HG03064 (cell line): ENCODE measurements around the gene WIPF2.
"Not testable (repeated sequence)": the region's sequence is repeated elsewhere in the genome, so short reads cannot be mapped to it uniquely, and the experiment has no call there.

ENCODE experiments used
- ATAC-seq: cut with Tn5 transposase; IDR thresholded peaks from one replicate; pipeline ENCODE4 v1.9.1; 2021; ENCODE audit warnings: low read depth; ENCODE audit not compliant: unreplicated experiment

Gene WIPF2

GRCh38 chr17:40291281-40291664 lies 72.2 kb downstream of the WIPF2 start:
- ATAC-seq, result no peak

- ATAC-seq, result no peak
Observed at GRCh38 chr17:40293363-40293762, 74.3 kb downstream of the WIPF2 start.

- no peak for ATAC-seq
Observed at GRCh38 chr17:40295488-40296436, 76.7 kb downstream of the WIPF2 start.

GRCh38 chr17:40297511-40297910 lies 78.4 kb downstream of the WIPF2 start:
- ATAC-seq, result no peak

GRCh38 chr17:40298726-40299125 lies 79.6 kb downstream of the WIPF2 start:
- ATAC-seq, result no peak

GRCh38 chr17:40299159-40299757 lies 80.2 kb downstream of the WIPF2 start:
- ATAC-seq, result not testable (repeated sequence)

- no peak for ATAC-seq
Observed at GRCh38 chr17:40301315-40301714, 82.2 kb downstream of the WIPF2 start.

- no peak for ATAC-seq
Observed at GRCh38 chr17:40303009-40303657, 84.0 kb downstream of the WIPF2 start.

- no peak for ATAC-seq
Observed at GRCh38 chr17:40303708-40304551, 84.8 kb downstream of the WIPF2 start.

GRCh38 chr17:40304552-40304863 lies 85.4 kb downstream of the WIPF2 start:
- ATAC-seq, result not testable (repeated sequence)

GRCh38 chr17:40304866-40305265 lies 85.8 kb downstream of the WIPF2 start:
- not testable (repeated sequence) for ATAC-seq

- no peak for ATAC-seq
Observed at GRCh38 chr17:40306395-40306794, 87.3 kb downstream of the WIPF2 start.

- no peak for ATAC-seq
Observed at GRCh38 chr17:40307001-40307730, 88.1 kb downstream of the WIPF2 start.

GRCh38 chr17:40307740-40308239 lies 88.7 kb downstream of the WIPF2 start:
- no peak for ATAC-seq

- ATAC-seq, result no peak
Observed at GRCh38 chr17:40309031-40309948, 90.2 kb downstream of the WIPF2 start, which contains the start of gene RARA. TSS of gene RARA (plus strand) at chr17:40309180. CDS start at chr17:40331219, 22,039 bp downstream.

GRCh38 chr17:40309949-40310510 lies 90.9 kb downstream of the WIPF2 start:
- ATAC-seq, result no peak

GRCh38 chr17:40310882-40311391 lies 91.8 kb downstream of the WIPF2 start:
- ATAC-seq, result no peak

GRCh38 chr17:40311575-40311974 lies 92.5 kb downstream of the WIPF2 start:
- no peak for ATAC-seq
